Vagina (tissue), 2 donors: ENCODE data around the gene MRPL41. TPM values are rescaled to one million over a fixed set of nuclear protein-coding genes. Genes with fewer than 3 reads are reported as not detected.

ENCODE experiments used
- DNase-seq, 2 donors: peaks; one replicate each; pipeline ENCODE4 v3.0.0-alpha.2; 2017; ENCODE audit errors: extremely low spot score in 2 of 2
- H3K27ac ChIP-seq: fragments of 200-600 bp; sonication (generic); one replicate; pipeline ENCODE4 v1.5.1; 2019
- H3K27me3 ChIP-seq: fragments of 200-600 bp; sonication (generic); one replicate; pipeline ENCODE4 v1.5.1; 2019
- H3K36me3 ChIP-seq, 2 donors: fragments of 200-600 bp; sonication (generic); one replicate each; pipeline ENCODE4 v1.5.1; 2017 to 2019
- H3K4me1 ChIP-seq: fragments of 200-600 bp; sonication (generic); one replicate; pipeline ENCODE4 v1.5.1; 2019
- H3K4me3 ChIP-seq, 2 donors: fragments of 200-600 bp; sonication (generic); 1 replicate in 1 of 2; 2 replicates in 1 of 2; pipeline ENCODE4 v1.5.1; 2016 to 2019
- H3K9me3 ChIP-seq: fragments of 200-600 bp; sonication (generic); one replicate; pipeline ENCODE4 v1.5.1; 2019
- POLR2A ChIP-seq, 2 donors: fragments of 450-650 bp; IDR thresholded peaks; one replicate each; pipeline ENCODE4 v1.6.1; 2017; ENCODE audit warnings: antibody characterized with exemption in 2 of 2, mild to moderate bottlenecking in 2 of 2, moderate library complexity in 2 of 2
- POLR2AphosphoS5 ChIP-seq, 2 donors: sonication (generic); formaldehyde crosslinking; IDR thresholded peaks; one replicate each; pipeline ENCODE4 v1.9.0; 2017; ENCODE audit warnings: antibody characterized with exemption in 2 of 2, mild to moderate bottlenecking in 2 of 2, low read depth in 1 of 2; ENCODE audit not compliant: insufficient read depth in 1 of 2
- intact Hi-C: fragments of 100-400 bp; cut with DNase I; formaldehyde crosslinking; loops from one replicate; pipeline ENCODE4 v1.15.1; 2023
- total RNA-seq: library from RNA; depleted of rRNA; stranded (reverse); fragments of >200 nt; gene quantifications from one replicate; pipeline ENCODE4 v1.2.3, GENCODE V29; 2016
- TF ChIP-seq, protein P1 (sequence below), 3 experiments: fragments of 450-650 bp in 2 of 3; fragments of 200-600 bp in 1 of 3; sonication (generic) in 1 of 3; IDR thresholded peaks; one replicate each; pipeline ENCODE4 v1.5.1; 2017 to 2019; ENCODE audit warnings: antibody characterized with exemption in 3 of 3, mild to moderate bottlenecking in 2 of 3, moderate library complexity in 2 of 3

The MRPL41 gene
- total RNA-seq, 1 donor from 2014 or later = 83.7 TPM

GRCh38 chr9:137520614-137521404, 30.9 kb upstream of the MRPL41 start:
- Histone ChIP-seq H3K9me3 (no peaks in the 10 kb centered on the region), H3K4me1 (no peaks in the 10 kb centered on the region), H3K27me3 (no peaks in the 10 kb centered on the region), H3K27ac (no peak overlapping the region), H3K36me3 (no peaks in the 10 kb centered on the region), H3K4me3 (no peak overlapping the region)
- TF ChIP-seq, protein P1, sequence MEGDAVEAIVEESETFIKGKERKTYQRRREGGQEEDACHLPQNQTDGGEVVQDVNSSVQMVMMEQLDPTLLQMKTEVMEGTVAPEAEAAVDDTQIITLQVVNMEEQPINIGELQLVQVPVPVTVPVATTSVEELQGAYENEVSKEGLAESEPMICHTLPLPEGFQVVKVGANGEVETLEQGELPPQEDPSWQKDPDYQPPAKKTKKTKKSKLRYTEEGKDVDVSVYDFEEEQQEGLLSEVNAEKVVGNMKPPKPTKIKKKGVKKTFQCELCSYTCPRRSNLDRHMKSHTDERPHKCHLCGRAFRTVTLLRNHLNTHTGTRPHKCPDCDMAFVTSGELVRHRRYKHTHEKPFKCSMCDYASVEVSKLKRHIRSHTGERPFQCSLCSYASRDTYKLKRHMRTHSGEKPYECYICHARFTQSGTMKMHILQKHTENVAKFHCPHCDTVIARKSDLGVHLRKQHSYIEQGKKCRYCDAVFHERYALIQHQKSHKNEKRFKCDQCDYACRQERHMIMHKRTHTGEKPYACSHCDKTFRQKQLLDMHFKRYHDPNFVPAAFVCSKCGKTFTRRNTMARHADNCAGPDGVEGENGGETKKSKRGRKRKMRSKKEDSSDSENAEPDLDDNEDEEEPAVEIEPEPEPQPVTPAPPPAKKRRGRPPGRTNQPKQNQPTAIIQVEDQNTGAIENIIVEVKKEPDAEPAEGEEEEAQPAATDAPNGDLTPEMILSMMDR (IDR thresholded peaks at IDR 0.05) = no peak
- no peak for TF ChIP-seq POLR2AphosphoS5 (IDR thresholded peaks at IDR 0.05; ENCODE audit: insufficient read depth in 1 of 2, low read depth in 1 of 2)
- intact Hi-C loops = no loop called here
- no peak for DNase-seq

DNA sequence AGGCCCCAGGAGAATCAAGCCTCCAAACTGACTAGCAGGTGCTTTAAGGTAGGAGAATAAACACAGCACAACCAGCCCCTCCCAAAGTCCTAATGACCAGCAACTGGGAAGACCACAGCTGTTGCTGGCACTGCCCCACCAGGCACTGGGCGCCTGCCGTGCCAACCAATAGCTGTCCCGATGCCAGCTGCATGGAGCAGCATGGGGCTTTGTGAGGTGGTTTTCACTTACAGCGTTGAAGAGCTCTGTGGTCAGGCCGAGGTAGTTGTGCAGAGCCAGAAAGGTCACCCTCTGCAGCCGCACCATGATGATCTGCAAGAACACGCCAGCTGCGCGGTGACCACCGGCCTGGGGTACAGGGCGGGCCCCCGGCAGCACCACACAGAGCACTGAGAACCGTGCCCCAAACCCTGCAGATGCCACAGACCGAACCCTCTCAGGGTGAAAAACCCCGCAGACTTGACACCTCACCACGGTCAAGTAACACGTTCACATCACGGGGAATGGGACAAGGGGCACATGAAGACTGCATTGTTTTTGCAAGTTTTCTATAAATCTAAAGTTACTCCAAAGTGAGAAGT, 30.2 kb upstream of the MRPL41 start:
- DNase-seq = no peak
- Histone ChIP-seq H3K27me3 (no peaks in the 10 kb centered on the region), H3K36me3 (no peaks in the 10 kb centered on the region), H3K27ac (no peak overlapping the region), H3K4me3 (no peak overlapping the region), H3K4me1 (no peaks in the 10 kb centered on the region), H3K9me3 (no peaks in the 10 kb centered on the region)
- TF ChIP-seq, protein P1 (IDR thresholded peaks at IDR 0.05) = no peak
- TF ChIP-seq POLR2A (IDR thresholded peaks at IDR 0.05) = no peak
- no peak for TF ChIP-seq POLR2AphosphoS5 (IDR thresholded peaks at IDR 0.05; ENCODE audit: insufficient read depth in 1 of 2, low read depth in 1 of 2)
- intact Hi-C loops = no loop called here

GRCh38 chr9:137522746-137523455, 28.8 kb upstream of the MRPL41 start:
- no peaks in the 10 kb centered on the region for H3K36me3 ChIP-seq
- no peak overlapping the region for H3K27ac ChIP-seq
- TF ChIP-seq, protein P1 (IDR thresholded peaks at IDR 0.05) = no peak
- TF ChIP-seq POLR2A (IDR thresholded peaks at IDR 0.05) = no peak
- TF ChIP-seq POLR2AphosphoS5 (IDR thresholded peaks at IDR 0.05; ENCODE audit: insufficient read depth in 1 of 2, low read depth in 1 of 2) = no peak
- H3K4me3 ChIP-seq = no peak overlapping the region
- intact Hi-C loops = no loop called here
- no peak for DNase-seq
- no peaks in the 10 kb centered on the region for H3K27me3 ChIP-seq
- H3K4me1 ChIP-seq = no peaks in the 10 kb centered on the region
- no peaks in the 10 kb centered on the region for H3K9me3 ChIP-seq

GRCh38 chr9:137524161-137524980, 27.3 kb upstream of the MRPL41 start:
- DNase-seq = no peak
- Histone ChIP-seq H3K4me1 (no peaks in the 10 kb centered on the region), H3K4me3 (no peak overlapping the region), H3K9me3 (no peaks in the 10 kb centered on the region), H3K27me3 (no peaks in the 10 kb centered on the region), H3K27ac (no peak overlapping the region), H3K36me3 (no peaks in the 10 kb centered on the region)
- intact Hi-C loops = no loop called here
- TF ChIP-seq POLR2AphosphoS5 (IDR thresholded peaks at IDR 0.05; ENCODE audit: insufficient read depth in 1 of 2, low read depth in 1 of 2) = no peak
- TF ChIP-seq POLR2A (IDR thresholded peaks at IDR 0.05) = no peak
- TF ChIP-seq, protein P1 (IDR thresholded peaks at IDR 0.05) = no peak
